Measurements from ENCODE around the gene PAPSS2. TPM values are rescaled to one million over a fixed set of nuclear protein-coding genes. Genes with fewer than 3 reads are reported as not detected.

Gene PAPSS2
- total RNA-seq, 2 experiments from 2014 or later: 0.08 TPM; not detected in 1

DNA sequence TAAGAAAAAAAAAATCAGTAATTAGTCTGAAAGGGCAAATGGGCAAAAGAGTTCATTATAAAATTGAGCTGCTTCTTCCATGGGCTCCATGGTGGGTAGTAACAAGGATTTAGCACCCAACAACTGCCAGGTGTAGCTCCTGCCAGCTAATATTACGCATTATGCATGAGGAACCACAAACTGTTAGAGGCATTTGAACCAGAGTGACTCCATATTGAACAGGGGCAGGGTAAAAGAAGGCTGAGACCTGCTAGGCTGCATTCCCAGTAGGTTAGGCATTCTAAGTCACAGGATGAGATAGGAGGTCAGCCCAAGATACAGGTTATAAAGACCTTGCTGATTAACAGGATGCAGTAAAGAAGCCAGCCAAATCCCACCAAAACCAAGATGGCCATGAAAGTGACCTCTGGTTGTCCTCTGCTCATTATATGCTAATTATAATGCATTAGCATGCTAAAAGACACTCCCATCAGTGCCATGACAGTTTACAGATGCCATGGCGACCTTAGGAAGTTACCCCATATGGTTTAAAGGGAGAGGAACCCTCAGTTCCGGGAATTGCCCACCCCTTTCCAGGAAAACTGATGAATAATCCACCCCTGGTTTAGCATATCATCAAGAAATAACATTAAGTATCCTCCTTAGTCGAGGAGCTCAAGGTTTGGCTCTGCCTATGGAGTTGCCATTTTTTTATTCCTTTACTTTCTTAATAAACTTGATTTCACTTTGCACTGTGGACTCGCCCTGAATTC is 8.7 kb upstream of the PAPSS2 start:
- CTCF ChIA-PET: interaction anchor here (0.5 to 0.7 kb wide), 2 partner anchors 14 to 278 kb away, joined by 3 read pairs; no protein-coding TSS in a partner anchor
- POLR2A ChIA-PET: no interaction called here
- no peak overlapping the region for H3K27ac Mint-ChIP-seq
- peaks cover 7% of the 10 kb centered on the region for H3K27me3 Mint-ChIP-seq
- H3K9me3 Mint-ChIP-seq: no peaks in the 10 kb centered on the region
- H3K4me3 Mint-ChIP-seq: no peak overlapping the region
- no peak for DNase-seq
- H3K36me3 Mint-ChIP-seq (ENCODE audit: low read depth): no peaks in the 10 kb centered on the region
- H3K4me1 Mint-ChIP-seq: no peaks in the 10 kb centered on the region

GRCh38 chr10:87651801-87652200 is 7.9 kb upstream of the PAPSS2 start:
- Mint-ChIP-seq H3K9me3 (no peaks in the 10 kb centered on the region), H3K27ac (no peak overlapping the region), H3K4me1 (no peaks in the 10 kb centered on the region), H3K4me3 (no peak overlapping the region), H3K36me3 (ENCODE audit: low read depth) (no peaks in the 10 kb centered on the region), H3K27me3 (peaks cover 7% of the 10 kb centered on the region)
- ChIA-PET POLR2A (no interaction called here), CTCF (no interaction called here)
- no peak for DNase-seq

DNA sequence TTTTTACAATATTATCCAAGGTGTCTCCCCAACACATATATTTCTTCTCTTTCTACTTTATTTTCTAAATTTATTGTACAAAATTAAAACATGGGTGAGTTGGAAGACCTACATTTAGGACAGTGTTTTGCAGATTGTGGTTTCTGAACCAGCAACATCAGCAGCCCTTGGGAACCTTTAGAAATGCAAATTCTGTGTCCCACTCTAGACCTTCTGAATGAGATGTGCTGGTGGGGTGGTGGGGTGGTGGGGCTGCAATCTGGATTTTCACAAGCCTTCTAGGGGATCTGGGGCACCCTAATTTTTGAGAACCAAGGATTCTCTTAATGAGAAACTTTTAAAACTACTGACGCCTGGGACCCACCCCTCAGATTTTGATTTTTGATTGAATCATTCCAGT is 7.4 kb upstream of the PAPSS2 start:
- Mint-ChIP-seq H3K27me3 (peaks cover 7% of the 10 kb centered on the region), H3K27ac (no peak overlapping the region), H3K4me3 (no peak overlapping the region), H3K9me3 (no peaks in the 10 kb centered on the region), H3K36me3 (ENCODE audit: low read depth) (no peaks in the 10 kb centered on the region), H3K4me1 (no peaks in the 10 kb centered on the region)
- no peak for DNase-seq
- ChIA-PET POLR2A (no interaction called here), CTCF (no interaction called here)

- Mint-ChIP-seq H3K27ac (no peak overlapping the region), H3K27me3 (peaks cover 12% of the 10 kb centered on the region), H3K9me3 (no peaks in the 10 kb centered on the region), H3K36me3 (ENCODE audit: low read depth) (no peaks in the 10 kb centered on the region), H3K4me1 (peaks cover 2% of the 10 kb centered on the region), H3K4me3 (no peak overlapping the region)
- CTCF ChIA-PET: interaction anchor here (0.6 kb wide), 1 partner anchor 118 kb away, joined by 4 read pairs; no protein-coding TSS in a partner anchor
- DNase-seq: no peak
- POLR2A ChIA-PET: no interaction called here
These were observed 5.5 kb upstream of the PAPSS2 start for GRCh38 chr10:87654212-87654611.

- H3K4me3 Mint-ChIP-seq: no peak overlapping the region
- peaks cover 10% of the 10 kb centered on the region for H3K4me1 Mint-ChIP-seq
- POLR2A ChIA-PET: no interaction called here
- H3K27ac Mint-ChIP-seq: no peak overlapping the region
- peaks cover 28% of the 10 kb centered on the region for H3K27me3 Mint-ChIP-seq
- peak; percentile 22 for DNase-seq
- H3K9me3 Mint-ChIP-seq: no peaks in the 10 kb centered on the region
- CTCF ChIA-PET: no interaction called here
- H3K36me3 Mint-ChIP-seq (ENCODE audit: low read depth): no peaks in the 10 kb centered on the region
These were observed 3.1 kb upstream of the PAPSS2 start for GRCh38 chr10:87656431-87657072.

- Mint-ChIP-seq H3K9me3 (no peaks in the 10 kb centered on the region), H3K4me3 (no peak overlapping the region), H3K36me3 (ENCODE audit: low read depth) (no peaks in the 10 kb centered on the region), H3K27ac (no peak overlapping the region), H3K4me1 (peaks cover 10% of the 10 kb centered on the region), H3K27me3 (peaks cover 34% of the 10 kb centered on the region)
- ChIA-PET CTCF (interaction anchor here (0.6 to 0.7 kb wide), 2 partner anchors 79 to 134 kb away, joined by 3 read pairs; no protein-coding TSS in a partner anchor), POLR2A (no interaction called here)
- no peak for DNase-seq
These were observed 2.3 kb upstream of the PAPSS2 start for GRCh38 chr10:87657371-87657770.

DNA sequence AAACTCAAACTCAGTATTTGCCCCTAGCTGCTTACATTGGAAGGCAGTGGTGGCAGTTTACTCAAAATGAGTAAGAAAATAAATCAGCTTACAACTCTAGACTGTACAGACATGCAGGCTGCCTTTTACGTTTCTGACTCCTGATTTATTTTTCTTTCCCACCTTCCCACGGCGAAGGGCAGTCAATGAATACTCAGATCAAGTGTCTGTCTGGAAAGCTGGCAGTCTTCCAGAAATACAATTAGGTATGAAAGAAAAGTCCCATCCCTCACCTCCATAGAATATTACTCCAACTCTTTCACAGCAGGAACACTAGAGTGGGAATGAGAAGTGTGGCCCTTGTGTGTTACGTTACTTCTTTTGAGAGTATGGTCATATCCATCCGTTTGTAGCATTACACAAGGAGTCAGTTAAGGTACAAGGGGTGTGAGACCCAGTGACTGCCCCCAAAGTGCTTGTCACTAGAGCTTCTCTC is 1.3 kb upstream of the PAPSS2 start:
- H3K4me3 Mint-ChIP-seq: no peak overlapping the region

GRCh38 chr10:87658858-87659555 is 671 bp upstream of the PAPSS2 start:
- Mint-ChIP-seq H3K4me3 (peak overlapping the region; percentile 68), H3K36me3 (ENCODE audit: low read depth) (no peaks in the 10 kb centered on the region), H3K9me3 (no peaks in the 10 kb centered on the region), H3K27ac (no peak overlapping the region), H3K27me3 (peaks cover 39% of the 10 kb centered on the region), H3K4me1 (peaks cover 10% of the 10 kb centered on the region)
- DNase-seq: no peak
- ChIA-PET CTCF (no interaction called here), POLR2A (no interaction called here)

More for the DNA sequence above, 1.3 kb upstream of the PAPSS2 start:
- no peaks in the 10 kb centered on the region for H3K9me3 Mint-ChIP-seq
- DNase-seq: no peak
- H3K4me1 Mint-ChIP-seq: peaks cover 10% of the 10 kb centered on the region
- no peak overlapping the region for H3K27ac Mint-ChIP-seq
- ChIA-PET CTCF (no interaction called here), POLR2A (interaction anchor here (0.6 kb wide), 2 partner anchors 71 to 101 kb away, joined by 3 to 4 read pairs; no protein-coding TSS in a partner anchor)
- H3K36me3 Mint-ChIP-seq (ENCODE audit: low read depth): no peaks in the 10 kb centered on the region
- peaks cover 35% of the 10 kb centered on the region for H3K27me3 Mint-ChIP-seq

GRCh38 chr10:87660484-87661133 is 931 bp downstream of the PAPSS2 start:
- H3K27me3 Mint-ChIP-seq: peaks cover 37% of the 10 kb centered on the region
- H3K4me3 Mint-ChIP-seq: peak overlapping the region; percentile 68
- H3K9me3 Mint-ChIP-seq: no peaks in the 10 kb centered on the region
- POLR2A ChIA-PET: no interaction called here
- peaks cover 10% of the 10 kb centered on the region for H3K4me1 Mint-ChIP-seq
- H3K36me3 Mint-ChIP-seq (ENCODE audit: low read depth): no peaks in the 10 kb centered on the region
- no peak overlapping the region for H3K27ac Mint-ChIP-seq
- DNase-seq: no peak
- CTCF ChIA-PET: interaction anchor here (1.0 kb wide), 1 partner anchor 9 kb away, joined by 3 read pairs; no protein-coding TSS in a partner anchor

DNA sequence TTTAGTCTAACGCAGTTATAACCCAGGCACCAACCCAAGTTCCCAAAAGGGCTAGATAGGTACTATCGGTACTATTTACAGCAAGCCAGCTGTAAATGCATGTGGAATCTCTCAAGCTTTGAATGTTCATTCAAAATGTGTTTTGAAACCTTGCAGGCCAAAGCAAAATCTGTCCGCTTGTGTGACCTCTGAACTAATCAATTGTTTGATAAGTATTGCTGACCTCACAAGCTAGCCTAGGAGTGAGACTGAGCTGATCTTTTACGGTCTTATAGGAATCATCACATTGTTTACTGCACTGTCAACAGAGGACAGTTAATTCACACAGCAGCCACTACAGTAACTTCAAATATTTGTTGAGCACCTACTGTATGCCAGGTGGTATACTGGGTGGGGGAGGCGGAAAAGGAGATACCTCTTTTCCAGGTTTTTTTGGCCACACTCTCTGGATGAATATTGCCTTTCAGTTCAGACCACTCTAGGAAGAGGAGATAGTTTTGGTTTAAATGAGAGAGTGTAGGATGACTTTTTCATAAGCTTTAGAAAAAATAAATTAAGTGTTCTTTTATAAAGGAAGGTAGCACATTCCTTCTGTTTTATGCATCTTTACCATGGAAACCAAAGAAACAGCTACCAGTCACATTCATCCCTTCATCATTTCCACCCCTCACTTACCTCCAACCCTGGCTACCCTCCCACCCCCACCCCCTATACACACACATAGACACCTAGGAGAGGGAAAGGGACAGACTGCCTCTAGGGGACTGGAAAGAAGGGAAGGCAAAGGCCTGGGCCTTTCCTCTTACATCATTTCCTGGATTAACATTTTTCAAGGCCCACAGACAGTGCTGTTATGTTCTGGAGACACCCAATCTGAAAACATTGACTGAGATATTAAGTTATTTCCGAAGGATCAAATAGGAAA is 2.4 kb downstream of the PAPSS2 start:
- DNase-seq: no peak
- H3K27me3 Mint-ChIP-seq: peaks cover 34% of the 10 kb centered on the region
- POLR2A ChIA-PET: no interaction called here
- H3K36me3 Mint-ChIP-seq (ENCODE audit: low read depth): no peaks in the 10 kb centered on the region
- no peak overlapping the region for H3K27ac Mint-ChIP-seq
- CTCF ChIA-PET: no interaction called here
- H3K4me3 Mint-ChIP-seq: no peak overlapping the region
- H3K4me1 Mint-ChIP-seq: peaks cover 10% of the 10 kb centered on the region
- H3K9me3 Mint-ChIP-seq: no peaks in the 10 kb centered on the region

GRCh38 chr10:87664276-87664701 is 4.6 kb downstream of the PAPSS2 start:
- POLR2A ChIA-PET: no interaction called here
- H3K4me3 Mint-ChIP-seq: no peak overlapping the region
- H3K9me3 Mint-ChIP-seq: no peaks in the 10 kb centered on the region
- H3K27ac Mint-ChIP-seq: no peak overlapping the region
- H3K36me3 Mint-ChIP-seq (ENCODE audit: low read depth): no peaks in the 10 kb centered on the region
- CTCF ChIA-PET: no interaction called here
- DNase-seq: no peak
- peaks cover 7% of the 10 kb centered on the region for H3K4me1 Mint-ChIP-seq
- peaks cover 28% of the 10 kb centered on the region for H3K27me3 Mint-ChIP-seq

DNA sequence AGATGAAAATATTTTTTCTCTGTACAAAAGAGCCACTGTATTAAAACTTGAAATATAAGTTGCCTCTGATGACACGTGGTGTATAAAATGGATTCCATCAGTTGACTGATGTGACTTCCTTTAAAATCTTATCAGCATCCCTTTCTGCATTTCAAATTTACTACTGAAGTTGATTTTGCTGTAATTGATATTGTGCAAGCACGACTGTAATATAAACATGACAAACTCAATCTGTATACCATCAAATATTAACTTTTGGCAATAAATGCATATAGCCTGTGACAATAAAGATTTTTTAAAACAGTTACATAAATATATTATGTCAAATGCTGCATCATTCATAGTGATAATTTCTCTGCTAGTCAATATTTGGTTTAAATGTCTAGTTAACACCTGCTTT is 7.8 kb downstream of the PAPSS2 start:
- POLR2A ChIA-PET: no interaction called here
- DNase-seq: no peak
- Mint-ChIP-seq H3K9me3 (no peaks in the 10 kb centered on the region), H3K27ac (no peak overlapping the region), H3K4me1 (peaks cover 1% of the 10 kb centered on the region), H3K36me3 (ENCODE audit: low read depth) (no peaks in the 10 kb centered on the region), H3K4me3 (no peak overlapping the region), H3K27me3 (peaks cover 12% of the 10 kb centered on the region)
- CTCF ChIA-PET: no interaction called here

All from activated CD4-positive, alpha-beta T cell treated with anti-CD3 and anti-CD28 coated beads, Interleukin-2, amount 10 ng/mL, durations not matched to agents 7 days and 5 days (primary cell).